ENCODE data around the gene CCL11. TPM values are rescaled to one million over a fixed set of nuclear protein-coding genes. Genes with fewer than 3 reads are reported as not detected.

CCL11 gene
- total RNA-seq (2014; rRNA removed): not detected in 2 replicates
- not detected for Bru-seq, nascent RNA
- not detected for BruChase-seq, experiment 1, labeled RNA remaining after a 6-hour chase
- BruChase-seq, experiment 2, labeled RNA remaining after a 2-hour chase: not detected
- long read RNA-seq: 0 reads

GRCh38 chr17:34285286-34285792 is at the start of gene CCL11:
Gene CCL11 (plus strand): TSS chr17:34285742. CDS start chr17:34285809, 67 bp downstream.
- BruUV-seq (replicated peaks): no TSS peak
- H3K4me3 ChIP-seq (ENCODE audit: low read length): no peak within 1 kb of the TSS
- ChIA-PET CTCF (no interaction called here), POLR2A (ENCODE audit: unreplicated experiment) (no interaction called here)
- no peaks in the 10 kb centered on the region for H3K9me3 ChIP-seq (ENCODE audit: low read length)
- H3K36me3 ChIP-seq (ENCODE audit: low read depth, low read length): no peaks in the 10 kb centered on the region
- H3K9me2 ChIP-seq (replicated peaks; ENCODE audit: low read length): no peaks in the 10 kb centered on the region
- no peak within 1 kb of the TSS for H3K27ac ChIP-seq (ENCODE audit: low read length)
- ATAC-seq (no peak), DNase-seq (no peak)
- H3K79me2 ChIP-seq (ENCODE audit: low read length): no peaks in the 10 kb centered on the region
- no peak within 1 kb of the TSS for H3K9ac ChIP-seq (ENCODE audit: low read length)
- no peak for TF ChIP-seq EZH2 (IDR thresholded peaks at IDR 0.05; ENCODE audit: low read length, unreplicated experiment)
- TF ChIP-seq EZH2phosphoT487 (IDR thresholded peaks at IDR 0.05; ENCODE audit: borderline replicate concordance, low read length): no peak
- no peak for TF ChIP-seq CTCF (conservative IDR thresholded peaks at IDR 0.05; ENCODE audit: low read depth, low read length)
- intact Hi-C loops (cut with micrococcal nuclease): no loop called here
- no peak within 1 kb of the TSS for H2AFZ ChIP-seq (ENCODE audit: low read length)
- no peaks in the 10 kb centered on the region for H3K4me1 ChIP-seq (ENCODE audit: insufficient read depth, low read length)
- no peaks in the 10 kb centered on the region for H3K27me3 ChIP-seq (ENCODE audit: low read length)
- H3F3A ChIP-seq (ENCODE audit: low read length, unreplicated experiment): no peaks in the 10 kb centered on the region
- no peaks in the 10 kb centered on the region for H4K20me1 ChIP-seq (ENCODE audit: low read length)
- no peak within 1 kb of the TSS for H3K4me2 ChIP-seq (ENCODE audit: low read length)

DNA sequence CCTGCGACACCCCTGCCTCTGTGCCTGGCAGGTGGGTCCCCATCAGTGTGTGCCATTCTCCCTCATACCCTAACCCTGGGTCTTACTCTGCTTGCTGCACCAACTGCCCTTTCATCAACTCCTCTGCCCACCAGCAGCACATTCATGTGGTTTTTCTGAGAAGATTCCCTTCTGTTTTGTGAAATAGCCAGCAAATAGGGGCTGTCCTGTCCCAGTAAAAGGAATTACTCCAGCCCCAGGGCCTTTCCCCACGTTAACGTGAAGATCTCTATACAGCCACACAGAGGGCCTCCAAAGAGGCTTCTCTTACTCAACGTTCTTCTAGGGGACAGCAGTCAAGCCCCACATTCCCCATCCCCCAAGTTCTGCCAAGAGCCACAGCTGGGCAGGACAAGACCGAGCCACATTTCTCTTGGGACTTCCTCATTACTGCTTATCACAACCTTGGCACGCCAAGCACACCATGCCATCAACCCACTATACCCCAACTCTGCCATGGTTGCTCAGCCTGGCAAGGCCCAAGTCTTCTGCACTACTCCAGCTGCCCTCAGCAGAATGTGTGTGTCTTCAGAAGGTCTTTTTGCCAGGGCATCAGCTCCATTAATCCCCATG is 49.2 kb upstream of the CCL11 start:
- ChIA-PET POLR2A (ENCODE audit: unreplicated experiment) (no interaction called here), CTCF (no interaction called here)
- no peak overlapping the region for H2AFZ ChIP-seq (ENCODE audit: low read length)
- H3K79me2 ChIP-seq (ENCODE audit: low read length): no peaks in the 10 kb centered on the region
- ATAC-seq (no peak), DNase-seq (no peak)
- H3K4me1 ChIP-seq (ENCODE audit: insufficient read depth, low read length): no peaks in the 10 kb centered on the region
- intact Hi-C loops (cut with micrococcal nuclease): no loop called here
- no peak for TF ChIP-seq EZH2phosphoT487 (IDR thresholded peaks at IDR 0.05; ENCODE audit: borderline replicate concordance, low read length)
- TF ChIP-seq CTCF (conservative IDR thresholded peaks at IDR 0.05; ENCODE audit: low read depth, low read length): no peak
- no peak for TF ChIP-seq EZH2 (IDR thresholded peaks at IDR 0.05; ENCODE audit: low read length, unreplicated experiment)
- no peaks in the 10 kb centered on the region for H4K20me1 ChIP-seq (ENCODE audit: low read length)
- no peaks in the 10 kb centered on the region for H3F3A ChIP-seq (ENCODE audit: low read length, unreplicated experiment)
- H3K4me3 ChIP-seq (ENCODE audit: low read length): no peak overlapping the region
- no peaks in the 10 kb centered on the region for H3K27me3 ChIP-seq (ENCODE audit: low read length)
- no peak overlapping the region for H3K9ac ChIP-seq (ENCODE audit: low read length)
- no peak overlapping the region for H3K27ac ChIP-seq (ENCODE audit: low read length)
- H3K9me3 ChIP-seq (ENCODE audit: low read length): no peaks in the 10 kb centered on the region
- no peaks in the 10 kb centered on the region for H3K9me2 ChIP-seq (replicated peaks; ENCODE audit: low read length)
- H3K36me3 ChIP-seq (ENCODE audit: low read depth, low read length): no peaks in the 10 kb centered on the region
- H3K4me2 ChIP-seq (ENCODE audit: low read length): no peak overlapping the region
- no TSS peak for BruUV-seq (replicated peaks)

- Histone ChIP-seq H4K20me1 (ENCODE audit: low read length) (no peaks in the 10 kb centered on the region), H3K9ac (ENCODE audit: low read length) (no peak overlapping the region), H3K9me3 (ENCODE audit: low read length) (no peaks in the 10 kb centered on the region), H2AFZ (ENCODE audit: low read length) (no peak overlapping the region), H3K79me2 (ENCODE audit: low read length) (no peaks in the 10 kb centered on the region), H3K36me3 (ENCODE audit: low read depth, low read length) (no peaks in the 10 kb centered on the region), H3K4me1 (ENCODE audit: insufficient read depth, low read length) (no peaks in the 10 kb centered on the region), H3K27me3 (ENCODE audit: low read length) (no peaks in the 10 kb centered on the region), H3F3A (ENCODE audit: low read length, unreplicated experiment) (no peaks in the 10 kb centered on the region), H3K4me3 (ENCODE audit: low read length) (no peak overlapping the region), H3K4me2 (ENCODE audit: low read length) (no peak overlapping the region), H3K9me2 (replicated peaks; ENCODE audit: low read length) (no peaks in the 10 kb centered on the region), H3K27ac (ENCODE audit: low read length) (no peak overlapping the region)
- TF ChIP-seq CTCF (conservative IDR thresholded peaks at IDR 0.05; ENCODE audit: low read depth, low read length) (no peak), EZH2 (IDR thresholded peaks at IDR 0.05; ENCODE audit: low read length, unreplicated experiment) (no peak), EZH2phosphoT487 (IDR thresholded peaks at IDR 0.05; ENCODE audit: borderline replicate concordance, low read length) (no peak)
- BruUV-seq (replicated peaks): no TSS peak
- intact Hi-C loops (cut with micrococcal nuclease): no loop called here
- ATAC-seq: no peak
- POLR2A ChIA-PET (ENCODE audit: unreplicated experiment): no interaction called here
- CTCF ChIA-PET: no interaction called here
- DNase-seq: no peak
Measured at GRCh38 chr17:34237458-34237857, 48.1 kb upstream of the CCL11 start.

Data from PC-3 (cell line).